K562 (cell line): ENCODE data around the gene LY6G6F. TPM values are rescaled to one million over a fixed set of nuclear protein-coding genes. Genes with fewer than 3 reads are reported as not detected.
A peak's percentile ranks its signal among the peaks of the same experiment; 100 is the strongest.

Experiments
- CTCFL ChIP-seq: IDR thresholded peaks from 2 replicates; pipeline ENCODE4 v1.6.1; 2011; ENCODE audit warnings: borderline replicate concordance, low read depth, mild to moderate bottlenecking, moderate library complexity, low read length; ENCODE audit not compliant: insufficient read depth, poor library complexity, severe bottlenecking
- FUS ChIP-seq: fragments of 200-400 bp; formaldehyde crosslinking; optimal IDR thresholded peaks from 2 replicates; pipeline ENCODE3; 2017; ENCODE audit warnings: low read depth, low read length
- GABPB1 ChIP-seq: sonication (generic); formaldehyde crosslinking; IDR thresholded peaks from 2 replicates; pipeline ENCODE4 v1.8.0; 2022; ENCODE audit warnings: mild to moderate bottlenecking, missing genetic modification reagents
- KAT2B ChIP-seq: IDR thresholded peaks from one replicate; pipeline ENCODE4 v1.6.1; 2012; ENCODE audit warnings: low read depth, mild to moderate bottlenecking, control low read depth, inconsistent platforms, low read length, moderate library complexity
- MNT ChIP-seq, 2 experiments: fragments of 450-650 bp; conservative IDR thresholded peaks; 2 replicates each; pipeline ENCODE4 v1.6.1; 2017; ENCODE audit warnings: mild to moderate bottlenecking in 2 of 2, moderate library complexity in 2 of 2
- NR0B1 ChIP-seq: fragments of 450-650 bp; IDR thresholded peaks from one replicate; pipeline ENCODE4 v1.6.1; 2018; ENCODE audit warnings: mild to moderate bottlenecking, moderate library complexity; ENCODE audit not compliant: partially characterized antibody
- RFX5 ChIP-seq: IDR thresholded peaks from 2 replicates; pipeline ENCODE4 v1.6.1; 2011; ENCODE audit warnings: low read depth, mild to moderate bottlenecking, improper control_type of control experiment, low read length
- THAP12 ChIP-seq: fragments of 250-450 bp; sonication (Bioruptor Pico); IDR thresholded peaks from 2 replicates; pipeline ENCODE4 v1.9.0; 2021; ENCODE audit warnings: mild to moderate bottlenecking, inconsistent platforms
- TRIM24 ChIP-seq, 2 experiments: fragments of 450-650 bp; IDR thresholded peaks; 2 replicates each; pipeline ENCODE4 v1.6.1; 2016
- USF1 ChIP-seq: sonication (generic); formaldehyde crosslinking; IDR thresholded peaks from 2 replicates; pipeline ENCODE4 v1.9.0; 2022; ENCODE audit warnings: mild to moderate bottlenecking, missing genetic modification reagents
- ZBTB12 ChIP-seq: fragments of 250-450 bp; sonication (Bioruptor Pico); IDR thresholded peaks from 2 replicates; pipeline ENCODE4 v1.4.0; 2020
- ZBTB7A ChIP-seq: IDR thresholded peaks from 2 replicates; pipeline ENCODE4 v1.6.1; 2011; ENCODE audit warnings: low read depth, mild to moderate bottlenecking, low read length, moderate library complexity, borderline replicate concordance; ENCODE audit not compliant: control insufficient read depth
- ZNF717 ChIP-seq: fragments of 250-450 bp; sonication (Bioruptor Pico); IDR thresholded peaks from 2 replicates; pipeline ENCODE4 v1.5.0; 2021
- ZNF740 ChIP-seq, 3 experiments: fragments of 200-800 bp in 1 of 3; sonication (Bioruptor generic) in 1 of 3; sonication (generic) in 1 of 3; formaldehyde crosslinking in 1 of 3; IDR thresholded peaks; 2 replicates each; pipeline versions ENCODE4 v1.6.1 to v1.8.0; 2016 to 2022; ENCODE audit warnings: mild to moderate bottlenecking in 2 of 3, missing compliant biosample characterization in 2 of 3, missing genetic modification characterization in 2 of 3, missing genetic modification reagents in 1 of 3
- polyA plus RNA-seq, 8 experiments: library from polyadenylated mRNA; depleted of rRNA in 4 of 8; stranded (reverse) in 5 of 8; unstranded in 3 of 8; fragments of >200 nt; fragmentation: Nextera tagmentation in 2 of 8; fragmentation: Illumina TruSeq in 1 of 8; extraction: Ambion mirVana in 2 of 8; extraction: Trizol in 1 of 8; gene quantifications; 2 replicates each; pipeline versions ENCODE4 v1.2.1 to v1.2.3, GENCODE V29; 2011 to 2014; ENCODE audit warnings: inconsistent platforms in 1 of 8, missing spikeins in 1 of 8
- total RNA-seq, 7 experiments: library from RNA; depleted of rRNA in 6 of 7; stranded (reverse); fragments of >200 nt in 6 of 7; fragmentation: Illumina TruSeq in 2 of 7; extraction: Trizol in 2 of 7; gene quantifications; 2 replicates each; pipeline versions ENCODE4 v1.2.1 to v1.2.3, GENCODE V29; 2011 to 2021; ENCODE audit warnings: low replicate concordance in 1 of 7

The LY6G6F gene
- total and polyA plus RNA-seq, 9 of the 15 experiments (the other 6 are each of a cell fraction or from before 2014, with no cell fraction given) = 0.14 to 0.50 (median 0.28) TPM; not detected in 2

GRCh38 chr6:31690231-31691077 lies 16.2 kb upstream of the LY6G6F start (continued):
- TF ChIP-seq THAP12 (CRISPR knock-in tag) (peak; percentile 68), ZBTB7A (peak; percentile 100), ZNF740 (CRISPR knock-in tag; IDR thresholded peaks at IDR 0.05) (peak; percentile 20; the same call in 1 of the 2 replicates), ZNF740 (tag; IDR thresholded peaks at IDR 0.05) (no peak), ZBTB12 (peak; percentile 16; the same call in 1 of the 2 replicates), GABPB1 (peak; percentile 69; the same call in 1 of the 2 replicates), MNT (conservative IDR thresholded peaks at IDR 0.05) (peak in 1 of 2 experiments; percentile 87; a peak in 2 of 4 replicates), RFX5 (no peak), KAT2B (no peak), CTCFL (no peak), NR0B1 (no peak), USF1 (peak; percentile 46; the same call in 1 of the 2 replicates), FUS (no peak), TRIM24 (IDR thresholded peaks at IDR 0.05) (peak; percentile 51 to 55; a peak in 2 of 4 replicates), ZNF717 (0 out of 2 replicates have a peak, but pooled peaks have one; percentile 36)
